HEK293 (cell line): Measurements from ENCODE around the gene UACA.
A peak's percentile ranks its signal among the peaks of the same experiment; 100 is the strongest.

Experiments
- CTCF ChIA-PET: fragments of 350-600 bp; formaldehyde crosslinking; extraction: SDS; loops from one replicate; lab custom pipeline; 2021; ENCODE audit warnings: antibody characterized with exemption; lab: Yijun Ruan, JAX
- POLR2A ChIA-PET: fragments of 300-600 bp; formaldehyde crosslinking; extraction: SDS; loops from one replicate; lab custom pipeline; 2020; ENCODE audit warnings: antibody characterized with exemption, inconsistent platforms; lab: Yijun Ruan, JAX
- H3K27ac ChIP-seq: fragments of 200-500 bp; sonication (Bioruptor generic); 2 replicates; pipeline ENCODE4 v1.5.1; 2014; ENCODE audit warnings: low read depth, low read length, control low read depth, inconsistent platforms; ENCODE audit errors: extremely low read depth
- H3K36me3 ChIP-seq, 2 experiments: fragments of 200-500 bp in 1 of 2; sonication (Bioruptor generic) in 1 of 2; 1 replicate in 1 of 2; 2 replicates in 1 of 2; pipeline ENCODE4 v1.5.1; 2014 to 2017; ENCODE audit warnings: inconsistent platforms in 2 of 2, low read length in 2 of 2; ENCODE audit not compliant: control insufficient read depth in 2 of 2, insufficient read depth in 1 of 2
- H3K4me1 ChIP-seq: fragments of 200-500 bp; sonication (Bioruptor generic); 2 replicates; pipeline ENCODE4 v1.5.1; 2014; ENCODE audit warnings: mild to moderate bottlenecking, low read length, inconsistent platforms; ENCODE audit not compliant: control insufficient read depth, insufficient read depth
- H3K4me3 ChIP-seq: 2 replicates; pipeline ENCODE4 v1.5.1; 2011; ENCODE audit warnings: low read depth, mild to moderate bottlenecking, control low read depth, low read length, moderate library complexity
- H3K9me3 ChIP-seq: fragments of 200-500 bp; sonication (Bioruptor generic); 2 replicates; pipeline ENCODE4 v1.5.1; 2014; ENCODE audit warnings: low read depth, low read length, inconsistent platforms; ENCODE audit not compliant: control insufficient read depth, insufficient read depth
- BCL11A ChIP-seq: fragments of 450-650 bp; formaldehyde crosslinking; IDR thresholded peaks from 2 replicates; pipeline ENCODE4 v1.5.1; 2016; ENCODE audit warnings: low read depth, missing biosample characterization, missing genetic modification characterization
- GFI1B ChIP-seq: fragments of 450-650 bp; formaldehyde crosslinking; IDR thresholded peaks from 2 replicates; pipeline ENCODE4 v1.5.1; 2016; ENCODE audit warnings: missing biosample characterization, missing genetic modification characterization
- IKZF3 ChIP-seq: fragments of 450-650 bp; IDR thresholded peaks from 2 replicates; pipeline ENCODE4 v1.5.0; 2018; ENCODE audit warnings: missing biosample characterization, mild to moderate bottlenecking, missing genetic modification characterization, moderate library complexity
- KLF8 ChIP-seq: fragments of 450-650 bp; formaldehyde crosslinking; IDR thresholded peaks from 2 replicates; pipeline ENCODE4 v1.5.1; 2016; ENCODE audit warnings: missing biosample characterization, missing genetic modification characterization
- MEIS1 ChIP-seq: sonication (generic); formaldehyde crosslinking; IDR thresholded peaks from 2 replicates; pipeline ENCODE4 v1.8.1; 2022; ENCODE audit warnings: missing genetic modification reagents, mild to moderate bottlenecking, borderline replicate concordance
- PRDM6 ChIP-seq: fragments of 450-650 bp; formaldehyde crosslinking; IDR thresholded peaks from 2 replicates; pipeline ENCODE4 v1.5.1; 2017; ENCODE audit warnings: missing biosample characterization, missing genetic modification characterization
- SCRT2 ChIP-seq: fragments of 450-650 bp; formaldehyde crosslinking; IDR thresholded peaks from 2 replicates; pipeline ENCODE4 v1.5.1; 2016; ENCODE audit warnings: missing biosample characterization, missing genetic modification characterization
- SP2 ChIP-seq: fragments of 450-650 bp; formaldehyde crosslinking; IDR thresholded peaks from 2 replicates; pipeline ENCODE4 v1.5.1; 2016; ENCODE audit warnings: missing biosample characterization, missing genetic modification characterization
- SP3 ChIP-seq: fragments of 450-650 bp; formaldehyde crosslinking; IDR thresholded peaks from 2 replicates; pipeline ENCODE4 v1.5.1; 2016; ENCODE audit warnings: missing biosample characterization, missing genetic modification characterization
- SP7 ChIP-seq: fragments of 450-650 bp; formaldehyde crosslinking; IDR thresholded peaks from 2 replicates; pipeline ENCODE4 v1.5.1; 2016; ENCODE audit warnings: missing biosample characterization, missing genetic modification characterization
- TRIM28 ChIP-seq: IDR thresholded peaks from 2 replicates; pipeline ENCODE4 v1.6.1; 2011; ENCODE audit warnings: low read length, control low read depth, borderline replicate concordance
- ZBTB1 ChIP-seq: fragments of 450-650 bp; formaldehyde crosslinking; IDR thresholded peaks from 2 replicates; pipeline ENCODE4 v1.5.1; 2016; ENCODE audit warnings: missing biosample characterization, missing genetic modification characterization
- ZBTB17 ChIP-seq: fragments of 450-650 bp; formaldehyde crosslinking; IDR thresholded peaks from 2 replicates; pipeline ENCODE4 v1.5.1; 2016; ENCODE audit warnings: missing biosample characterization, missing genetic modification characterization
- ZBTB20 ChIP-seq: fragments of 450-650 bp; formaldehyde crosslinking; IDR thresholded peaks from 2 replicates; pipeline ENCODE4 v1.5.1; 2016; ENCODE audit warnings: missing biosample characterization, missing genetic modification characterization
- ZBTB44 ChIP-seq: fragments of 450-650 bp; IDR thresholded peaks from 2 replicates; pipeline ENCODE4 v1.5.1; 2018; ENCODE audit warnings: missing biosample characterization, mild to moderate bottlenecking, missing genetic modification characterization
- ZIC2 ChIP-seq: fragments of 450-650 bp; formaldehyde crosslinking; IDR thresholded peaks from 2 replicates; pipeline ENCODE4 v1.5.1; 2016; ENCODE audit warnings: missing biosample characterization, missing genetic modification characterization
- ZNF16 ChIP-seq: fragments of 450-650 bp; formaldehyde crosslinking; IDR thresholded peaks from 2 replicates; pipeline ENCODE4 v1.5.1; 2016; ENCODE audit warnings: low read depth, missing biosample characterization, missing genetic modification characterization
- ZNF184 ChIP-seq: fragments of 450-650 bp; IDR thresholded peaks from 2 replicates; pipeline ENCODE4 v1.5.1; 2018; ENCODE audit warnings: missing biosample characterization, mild to moderate bottlenecking, missing genetic modification characterization
- ZNF2 ChIP-seq: fragments of 450-650 bp; formaldehyde crosslinking; IDR thresholded peaks from 2 replicates; pipeline ENCODE4 v1.5.1; 2016; ENCODE audit warnings: missing biosample characterization, missing genetic modification characterization
- ZNF302 ChIP-seq: fragments of 450-650 bp; formaldehyde crosslinking; IDR thresholded peaks from 2 replicates; pipeline ENCODE4 v1.5.1; 2016; ENCODE audit warnings: missing biosample characterization, missing genetic modification characterization, low read depth
- ZNF341 ChIP-seq: fragments of 450-650 bp; formaldehyde crosslinking; IDR thresholded peaks from 2 replicates; pipeline ENCODE4; 2016; ENCODE audit warnings: low read depth, missing biosample characterization, missing genetic modification characterization
- ZNF366 ChIP-seq: fragments of 450-650 bp; formaldehyde crosslinking; conservative IDR thresholded peaks from 2 replicates; pipeline ENCODE4 v1.5.1; 2016; ENCODE audit warnings: missing biosample characterization, missing genetic modification characterization
- ZNF391 ChIP-seq: fragments of 450-650 bp; formaldehyde crosslinking; IDR thresholded peaks from 2 replicates; pipeline ENCODE4 v1.5.1; 2016; ENCODE audit warnings: low read depth, missing biosample characterization, missing genetic modification characterization, borderline replicate concordance
- ZNF433 ChIP-seq: fragments of 450-650 bp; formaldehyde crosslinking; IDR thresholded peaks from 2 replicates; pipeline ENCODE4 v1.5.1; 2016; ENCODE audit warnings: missing biosample characterization, missing genetic modification characterization, low read depth
- ZNF571 ChIP-seq: fragments of 450-650 bp; formaldehyde crosslinking; IDR thresholded peaks from 2 replicates; pipeline ENCODE4 v1.5.0; 2017; ENCODE audit warnings: missing biosample characterization, missing genetic modification characterization
- ZNF639 ChIP-seq: fragments of 450-650 bp; formaldehyde crosslinking; IDR thresholded peaks from 2 replicates; pipeline ENCODE4 v1.5.1; 2016; ENCODE audit warnings: missing biosample characterization, missing genetic modification characterization
- ZNF654 ChIP-seq: fragments of 450-650 bp; formaldehyde crosslinking; IDR thresholded peaks from 2 replicates; pipeline ENCODE4 v1.5.1; 2016; ENCODE audit warnings: low read depth, missing biosample characterization, missing genetic modification characterization
- ZNF660 ChIP-seq: fragments of 450-650 bp; IDR thresholded peaks from 2 replicates; pipeline ENCODE4 v1.5.1; 2018; ENCODE audit warnings: missing biosample characterization, mild to moderate bottlenecking, missing genetic modification characterization
- ZNF664 ChIP-seq: fragments of 450-650 bp; formaldehyde crosslinking; IDR thresholded peaks from 2 replicates; pipeline ENCODE4 v1.5.1; 2016; ENCODE audit warnings: missing biosample characterization, missing genetic modification characterization
- ZNF692 ChIP-seq: fragments of 450-650 bp; formaldehyde crosslinking; IDR thresholded peaks from 2 replicates; pipeline ENCODE4 v1.5.1; 2016; ENCODE audit warnings: missing biosample characterization, missing genetic modification characterization
- ZNF768 ChIP-seq: fragments of 450-650 bp; formaldehyde crosslinking; IDR thresholded peaks from 2 replicates; pipeline ENCODE4 v1.5.1; 2018; ENCODE audit warnings: missing biosample characterization, mild to moderate bottlenecking, missing genetic modification characterization
- ZNF843 ChIP-seq: fragments of 450-650 bp; formaldehyde crosslinking; IDR thresholded peaks from 2 replicates; pipeline ENCODE4 v1.5.1; 2016; ENCODE audit warnings: missing biosample characterization, missing genetic modification characterization
- ZXDB ChIP-seq: fragments of 450-650 bp; formaldehyde crosslinking; IDR thresholded peaks from 2 replicates; pipeline ENCODE4 v1.5.1; 2016; ENCODE audit warnings: missing biosample characterization, missing genetic modification characterization

The UACA gene

GRCh38 chr15:70701891-70702568 is 61.3 kb downstream of the UACA start:
- Histone ChIP-seq H3K36me3 (no peaks in the 10 kb centered on the region), H3K27ac (peak overlapping the region; percentile 32), H3K4me3 (peak overlapping the region; percentile 38), H3K9me3 (no peaks in the 10 kb centered on the region), H3K4me1 (peaks cover 56% of the 10 kb centered on the region)
- POLR2A ChIA-PET, result interaction anchor here (1.0 to 2.0 kb wide), 4 partner anchors 11 to 62 kb away, joined by 3 to 6 read pairs (median 4); partner anchors contain the start of gene UACA
- CTCF ChIA-PET, result interaction anchor here (0.7 to 4.7 kb wide), 6 partner anchors 12 to 111 kb away, joined by 3 to 49 read pairs (median 15); no protein-coding TSS in a partner anchor
- peak; percentile 77; the same call in 1 of the 2 replicates for TF ChIP-seq ZNF768 (tag by site-specific recombination)
- TF ChIP-seq ZNF692 (tag by site-specific recombination), result peak; percentile 12; the same call in 1 of the 2 replicates
- peak; percentile 48; the same call in 1 of the 2 replicates for TF ChIP-seq ZNF664 (tag by site-specific recombination)
- peak; percentile 73; the same call in 1 of the 2 replicates for TF ChIP-seq GFI1B (tag by site-specific recombination)
- 0 out of 2 replicates have a peak, but pooled peaks have one; percentile 24 for TF ChIP-seq SCRT2 (tag by site-specific recombination)
- TF ChIP-seq IKZF3 (tag by site-specific recombination), result peak; percentile 49; the same call in 1 of the 2 replicates
- TF ChIP-seq ZXDB (tag by site-specific recombination), result 0 out of 2 replicates have a peak, but pooled peaks have one; percentile 9
- TF ChIP-seq BCL11A, result 0 out of 2 replicates have a peak, but pooled peaks have one; percentile 38
- 0 out of 2 replicates have a peak, but pooled peaks have one; percentile 39 for TF ChIP-seq ZIC2 (tag by site-specific recombination)
- peak; percentile 98 for TF ChIP-seq ZNF184 (tag by site-specific recombination)
- peak; percentile 52; the same call in 1 of the 2 replicates for TF ChIP-seq ZBTB20 (tag by site-specific recombination)
- no peak for TF ChIP-seq ZNF341 (tag by site-specific recombination)
- TF ChIP-seq ZNF433, result no peak
- TF ChIP-seq ZNF16, result no peak
- TF ChIP-seq PRDM6, result peak; percentile 96
- TF ChIP-seq ZNF660, result peak; percentile 74; the same call in 1 of the 2 replicates
- TF ChIP-seq SP3 (tag by site-specific recombination), result peak; percentile 9; the same call in 1 of the 2 replicates
- no peak for TF ChIP-seq ZNF571 (tag by site-specific recombination)
- TF ChIP-seq ZNF366 (tag by site-specific recombination), result peak; percentile 53; the same call in 1 of the 2 replicates
- no peak for TF ChIP-seq ZNF302
- no peak; the same call in 1 of the 2 replicates for TF ChIP-seq ZNF654
- TF ChIP-seq SP2, result peak; percentile 39; the same call in 1 of the 2 replicates
- TF ChIP-seq ZNF2 (tag by site-specific recombination), result peak; percentile 51; the same call in 1 of the 2 replicates
- TF ChIP-seq SP7 (tag by site-specific recombination), result peak; percentile 82
- 0 out of 2 replicates have a peak, but pooled peaks have one; percentile 22 for TF ChIP-seq ZNF843
- peak; percentile 97 for TF ChIP-seq ZBTB44 (tag by site-specific recombination)
- peak; percentile 46; the same call in 1 of the 2 replicates for TF ChIP-seq ZNF639 (tag by site-specific recombination)
- no peak for TF ChIP-seq ZBTB1 (tag by site-specific recombination)
- TF ChIP-seq MEIS1, result peak; percentile 47; the same call in 1 of the 2 replicates
- no peak for TF ChIP-seq ZNF391
- TF ChIP-seq TRIM28, result peak; percentile 80
- TF ChIP-seq KLF8 (tag by site-specific recombination), result 0 out of 2 replicates have a peak, but pooled peaks have one; percentile 24
- TF ChIP-seq ZBTB17 (tag by site-specific recombination), result peak; percentile 87
